ENCODE results near the gene MARCKSL1. TPM values are rescaled to one million over a fixed set of nuclear protein-coding genes. Genes with fewer than 3 reads are reported as not detected.

MARCKSL1 gene
- total and polyA plus RNA-seq, 2 of the 13 experiments (the other 11 are each of a cell fraction or from before 2014, with no cell fraction given) = 81.9 to 155 TPM

GRCh38 chr1:32362474-32363313, 26.7 kb upstream of the MARCKSL1 start, which contains the start of the genes FAM229A and TSSK3:
TSS of gene FAM229A (minus strand) at chr1:32362485. CDS start at chr1:32362091, 394 bp downstream.
TSS of gene TSSK3 (plus strand) at chr1:32362539. CDS start at chr1:32362702, 163 bp downstream.
- H3K4me2 ChIP-seq (ENCODE audit: low read depth, low read length) = no peak within 1 kb of the TSS
- no peak within 1 kb of the TSS for H3K4me3 ChIP-seq (replicated peaks in 1 of 3; ENCODE audit: insufficient read depth in 1 of 3, low read depth in 2 of 3, low read length in 3 of 3)
- BruUV-seq (replicated peaks) = no TSS peak
- POLR2A ChIA-PET = interaction anchor here (1.2 to 2.3 kb wide), 3 partner anchors 11 to 32 kb away, joined by 3 to 11 read pairs (median 4); partner anchors contain the start of gene BSDC1
- intact Hi-C loops (cut with micrococcal nuclease; ENCODE audit: unreplicated experiment) (no loop called here), in situ Hi-C loops (cut with HindIII; ENCODE audit: extremely low pct_ligation_motif_present, low pct_unique_long_range_greater_than_20kb) (no loop called here)
- ATAC-seq (no peak), DNase-seq (ENCODE audit: low spot score) (no peak), FAIRE-seq (no peak)
- H3K27ac ChIP-seq (ENCODE audit: extremely low read length, insufficient read depth, low read length) = no peak within 1 kb of the TSS
- H3K27me3 ChIP-seq (ENCODE audit: control insufficient read depth in 1 of 2, insufficient read depth in 2 of 2, low read length in 2 of 2) = no peaks in the 10 kb centered on the region
- TF ChIP-seq SSRP1 (CRISPR knock-in tag; IDR thresholded peaks at IDR 0.05) (no peak), HNRNPL (IDR thresholded peaks at IDR 0.05; ENCODE audit: low read depth, low read length) (0 out of 2 replicates have a peak, but pooled peaks have one; percentile 13), ZBTB42 (CRISPR knock-in tag; IDR thresholded peaks at IDR 0.05) (no peak), HNF1A (IDR thresholded peaks at IDR 0.05; ENCODE audit: low read depth) (no peak), HNF1A (CRISPR knock-in tag; IDR thresholded peaks at IDR 0.05; ENCODE audit: borderline replicate concordance) (no peak), ZBTB3 (CRISPR knock-in tag; IDR thresholded peaks at IDR 0.05; ENCODE audit: borderline replicate concordance, low read depth) (no peak), ZNF432 (CRISPR knock-in tag; IDR thresholded peaks at IDR 0.05; ENCODE audit: borderline replicate concordance) (no peak), HES4 (CRISPR knock-in tag; IDR thresholded peaks at IDR 0.05; ENCODE audit: borderline replicate concordance) (no peak)
- no peaks in the 10 kb centered on the region for H4K20me1 ChIP-seq (ENCODE audit: insufficient read depth, low read length)
- H3K79me2 ChIP-seq (ENCODE audit: insufficient read depth, low read length) = no peaks in the 10 kb centered on the region
- H2AFZ ChIP-seq (ENCODE audit: low read length) = no peak within 1 kb of the TSS
- WGBS (ENCODE audit: low lambda C conversion rate) = 95% methylated on average over 17 of the region's 17 CpGs
- H3K4me1 ChIP-seq (ENCODE audit: insufficient read depth, low read length) = peaks cover 17% of the 10 kb centered on the region
- peaks cover 8 to 41% of the 10 kb centered on the region in 2 experiments for H3K36me3 ChIP-seq (replicated peaks in 1 of 2; ENCODE audit: control insufficient read depth in 1 of 2, insufficient read depth in 2 of 2, low read length in 2 of 2)
- H3K9ac ChIP-seq (ENCODE audit: insufficient read depth, low read depth, low read length) = no peak within 1 kb of the TSS
- H3K9me3 ChIP-seq (ENCODE audit: low read length) = no peaks in the 10 kb centered on the region
- CTCF ChIA-PET (ENCODE audit: low intra/inter-chr PET ratio, low total read pairs) = no interaction called here

Data from HepG2 (cell line).